Activated CD8-positive, alpha-beta T cell treated with anti-CD3 and anti-CD28 coated beads for 36 hours (primary cell): Measurements from ENCODE around the gene NKTR. TPM values are rescaled to one million over a fixed set of nuclear protein-coding genes. Genes with fewer than 3 reads are reported as not detected.

Source experiments
- ATAC-seq: fragments of 200-7000 bp; cut with Tn5 transposase; one replicate; pipeline ENCODE4 v1.10.0; 2021; ENCODE audit warnings: mild to moderate bottlenecking, moderate library complexity
- CTCF ChIA-PET: fragments of 350-600 bp; sonication (Branson Sonifier 250); formaldehyde crosslinking; loops from one replicate; lab custom pipeline; 2021; ENCODE audit warnings: antibody characterized with exemption; lab: Charles Lee
- POLR2A ChIA-PET: fragments of 350-600 bp; sonication (Branson Sonifier 250); formaldehyde crosslinking; loops from one replicate; lab custom pipeline; 2021; ENCODE audit warnings: antibody characterized with exemption; lab: Charles Lee
- DNase-seq: peaks from one replicate; pipeline ENCODE4 v3.0.0-alpha.2; 2020
- H3K27ac Mint-ChIP-seq: one replicate; pipeline ENCODE4 v1.8.0; 2021; ENCODE audit warnings: mild to moderate bottlenecking, mixed read lengths
- H3K27me3 Mint-ChIP-seq: one replicate; pipeline ENCODE4 v1.8.0; 2021; ENCODE audit warnings: mixed read lengths
- H3K36me3 Mint-ChIP-seq: one replicate; pipeline ENCODE4 v1.8.0; 2021; ENCODE audit warnings: low read depth, mixed read lengths
- H3K4me1 Mint-ChIP-seq: one replicate; pipeline ENCODE4 v1.8.0; 2021; ENCODE audit warnings: low read depth, mixed read lengths
- H3K4me3 Mint-ChIP-seq: one replicate; pipeline ENCODE4 v1.8.0; 2021; ENCODE audit warnings: mild to moderate bottlenecking, moderate library complexity, mixed read lengths
- H3K9me3 Mint-ChIP-seq: one replicate; pipeline ENCODE4 v1.8.0; 2021; ENCODE audit warnings: mixed read lengths
- CTCF ChIP-seq: fragments of 200-600 bp; IDR thresholded peaks from one replicate; pipeline ENCODE4 v1.8.0; 2022; ENCODE audit warnings: antibody characterized with exemption, mild to moderate bottlenecking
- intact Hi-C: fragments of 100-400 bp; cut with micrococcal nuclease; formaldehyde crosslinking; loops from one replicate; pipeline ENCODE4 v1.10.0; 2022
- total RNA-seq, 2 experiments: library from RNA; stranded (reverse); gene quantifications; one replicate each; pipeline ENCODE4 v1.2.3, GENCODE V29; 2021

Gene NKTR
- total RNA-seq, 2 experiments from 2014 or later: 63.4 to 65.9 TPM

GRCh38 chr3:42656680-42657610 is 56.5 kb downstream of the NKTR start:
- intact Hi-C loops: no loop called here
- POLR2A ChIA-PET: no interaction called here
- CTCF ChIA-PET: no interaction called here
- no peak overlapping the region for H3K4me3 Mint-ChIP-seq
- ATAC-seq: no peak
- peaks cover 6% of the 10 kb centered on the region for H3K4me1 Mint-ChIP-seq
- H3K27me3 Mint-ChIP-seq: peaks cover 5% of the 10 kb centered on the region
- H3K27ac Mint-ChIP-seq: no peak overlapping the region
- no peaks in the 10 kb centered on the region for H3K36me3 Mint-ChIP-seq
- DNase-seq: no peak
- H3K9me3 Mint-ChIP-seq: no peaks in the 10 kb centered on the region
- TF ChIP-seq CTCF: no peak

GRCh38 chr3:42657675-42658074 is 57.2 kb downstream of the NKTR start:
- intact Hi-C loops: no loop called here
- no peak for DNase-seq
- ATAC-seq: no peak
- CTCF ChIA-PET: no interaction called here
- H3K4me1 Mint-ChIP-seq: peaks cover 6% of the 10 kb centered on the region
- no peaks in the 10 kb centered on the region for H3K9me3 Mint-ChIP-seq
- no peak for TF ChIP-seq CTCF
- H3K4me3 Mint-ChIP-seq: no peak overlapping the region
- no peaks in the 10 kb centered on the region for H3K36me3 Mint-ChIP-seq
- POLR2A ChIA-PET: no interaction called here
- H3K27ac Mint-ChIP-seq: no peak overlapping the region
- H3K27me3 Mint-ChIP-seq: peaks cover 5% of the 10 kb centered on the region

- CTCF ChIA-PET: no interaction called here
- no peaks in the 10 kb centered on the region for H3K36me3 Mint-ChIP-seq
- ATAC-seq (no peak), DNase-seq (no peak)
- intact Hi-C loops: no loop called here
- peaks cover 3% of the 10 kb centered on the region for H3K27me3 Mint-ChIP-seq
- TF ChIP-seq CTCF: no peak
- H3K4me3 Mint-ChIP-seq: no peak overlapping the region
- no peak overlapping the region for H3K27ac Mint-ChIP-seq
- POLR2A ChIA-PET: no interaction called here
- no peaks in the 10 kb centered on the region for H3K9me3 Mint-ChIP-seq
- H3K4me1 Mint-ChIP-seq: peaks cover 2% of the 10 kb centered on the region
These were observed 57.7 kb downstream of the NKTR start for GRCh38 chr3:42658091-42658770.

- intact Hi-C loops: no loop called here
- H3K4me3 Mint-ChIP-seq: no peak overlapping the region
These were observed 58.4 kb downstream of the NKTR start for GRCh38 chr3:42658771-42659390.

More at GRCh38 chr3:42658771-42659390, 58.4 kb downstream of the NKTR start:
- Mint-ChIP-seq H3K27ac (no peak overlapping the region), H3K4me1 (no peaks in the 10 kb centered on the region), H3K9me3 (no peaks in the 10 kb centered on the region), H3K36me3 (no peaks in the 10 kb centered on the region), H3K27me3 (no peaks in the 10 kb centered on the region)
- ATAC-seq (no peak), DNase-seq (no peak)
- ChIA-PET CTCF (no interaction called here), POLR2A (no interaction called here)
- no peak for TF ChIP-seq CTCF
